ENCODE results near the gene ODAM.
"Not testable (repeated sequence)": the region's sequence is repeated elsewhere in the genome, so short reads cannot be mapped to it uniquely, and the experiment has no call there.

ODAM gene

GRCh38 chr4:70187216-70187615 is 8.3 kb upstream of the ODAM start:
- TF ChIP-seq CTCF (IDR thresholded peaks at IDR 0.05; ENCODE audit: insufficient read depth, low read depth, low read length, missing control alignments): no peak
- DNase-seq (ENCODE audit: low read depth): no peak
- H3K4me3 ChIP-seq (ENCODE audit: low read depth, low read length): no peak overlapping the region

GRCh38 chr4:70190579-70190978 is 4.9 kb upstream of the ODAM start:
- no peak overlapping the region for H3K4me3 ChIP-seq (ENCODE audit: low read depth, low read length)
- no peak for DNase-seq (ENCODE audit: low read depth)
- no peak for TF ChIP-seq CTCF (IDR thresholded peaks at IDR 0.05; ENCODE audit: insufficient read depth, low read depth, low read length, missing control alignments)

GRCh38 chr4:70191647-70192046 is 3.9 kb upstream of the ODAM start:
- no peak overlapping the region for H3K4me3 ChIP-seq (ENCODE audit: low read depth, low read length)
- no peak for TF ChIP-seq CTCF (IDR thresholded peaks at IDR 0.05; ENCODE audit: insufficient read depth, low read depth, low read length, missing control alignments)
- DNase-seq (ENCODE audit: low read depth): no peak

- no peak overlapping the region for H3K4me3 ChIP-seq (ENCODE audit: low read depth, low read length)
- DNase-seq (ENCODE audit: low read depth): no peak
- no peak for TF ChIP-seq CTCF (IDR thresholded peaks at IDR 0.05; ENCODE audit: insufficient read depth, low read depth, low read length, missing control alignments)
Observed at GRCh38 chr4:70192895-70193294, 2.6 kb upstream of the ODAM start.

DNA sequence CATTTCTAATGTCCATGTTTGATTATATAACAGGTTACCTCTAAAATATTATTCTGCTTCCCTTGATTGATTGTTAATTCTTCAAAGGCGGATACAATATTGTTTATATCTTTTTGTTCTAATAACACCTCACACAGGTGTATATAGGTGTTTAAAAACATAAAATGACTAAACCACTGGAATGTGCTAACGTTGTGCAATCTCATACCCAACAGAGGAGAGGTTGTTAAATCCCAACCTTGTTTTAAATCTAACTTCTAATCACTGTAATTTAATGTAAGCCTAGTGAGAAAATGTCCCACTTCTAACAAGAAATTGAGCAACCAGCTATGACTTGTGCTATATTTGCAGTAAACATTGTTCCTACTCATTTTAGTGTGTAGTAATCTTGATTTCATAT is 1.3 kb downstream of the ODAM start:
- TF ChIP-seq CTCF (IDR thresholded peaks at IDR 0.05; ENCODE audit: insufficient read depth, low read depth, low read length, missing control alignments): no peak

DNA sequence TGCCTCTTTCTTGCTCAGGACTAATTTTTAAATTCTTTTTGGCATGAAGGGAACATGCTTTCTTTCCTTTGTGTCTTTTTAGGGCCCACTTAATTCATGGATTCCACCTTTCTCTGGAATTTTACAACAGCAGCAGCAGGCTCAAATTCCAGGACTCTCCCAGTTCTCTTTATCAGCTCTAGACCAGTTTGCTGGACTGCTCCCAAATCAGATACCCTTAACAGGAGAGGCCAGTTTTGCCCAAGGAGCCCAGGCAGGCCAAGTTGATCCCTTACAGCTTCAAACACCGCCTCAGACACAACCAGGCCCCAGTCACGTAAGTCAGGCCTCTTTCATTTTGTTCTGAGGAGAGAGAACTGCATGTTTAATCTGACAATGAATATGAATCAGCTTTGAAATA is 2.3 kb downstream of the ODAM start:
- DNase-seq (ENCODE audit: low read depth): no peak
- no peak for TF ChIP-seq CTCF (IDR thresholded peaks at IDR 0.05; ENCODE audit: insufficient read depth, low read depth, low read length, missing control alignments)
- H3K4me3 ChIP-seq (ENCODE audit: low read depth, low read length): no peak overlapping the region

More for the DNA sequence above, 1.3 kb downstream of the ODAM start:
- DNase-seq (ENCODE audit: low read depth): no peak
- no peak overlapping the region for H3K4me3 ChIP-seq (ENCODE audit: low read depth, low read length)

- H3K4me3 ChIP-seq (ENCODE audit: low read depth, low read length): no peak overlapping the region
- no peak for TF ChIP-seq CTCF (IDR thresholded peaks at IDR 0.05; ENCODE audit: insufficient read depth, low read depth, low read length, missing control alignments)
- DNase-seq (ENCODE audit: low read depth): no peak
Observed at GRCh38 chr4:70203601-70204000, 8.1 kb downstream of the ODAM start.

DNA sequence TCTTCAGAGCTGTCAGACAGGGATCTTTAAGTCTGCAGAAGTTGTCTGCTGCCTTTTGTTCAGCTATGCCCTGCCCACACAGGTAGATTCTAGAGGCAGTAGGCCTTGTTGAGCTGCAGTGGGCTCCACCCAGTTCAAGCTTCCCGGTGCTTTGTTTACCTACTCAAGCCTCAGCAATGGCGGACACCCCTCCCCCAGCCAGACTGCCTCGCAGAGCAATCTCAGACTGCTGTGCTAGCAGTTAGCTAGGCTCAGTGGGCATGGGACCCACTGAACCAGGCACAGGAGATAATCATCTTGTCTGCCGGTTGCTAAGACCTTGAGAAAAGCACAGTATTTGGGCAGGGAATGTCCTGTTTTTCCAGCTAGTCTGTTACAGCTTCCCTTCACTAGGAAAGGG is 17.2 kb downstream of the ODAM start:
- DNase-seq (ENCODE audit: low read depth); H3K4me3 ChIP-seq (ENCODE audit: low read depth, low read length): not testable (repeated sequence)

- not testable (repeated sequence) for H3K4me3 ChIP-seq (ENCODE audit: low read depth, low read length); DNase-seq (ENCODE audit: low read depth)
Observed at GRCh38 chr4:70216109-70216508, 20.6 kb downstream of the ODAM start.

GRCh38 chr4:70216550-70216949 is 21.0 kb downstream of the ODAM start:
- H3K4me3 ChIP-seq (ENCODE audit: low read depth, low read length); DNase-seq (ENCODE audit: low read depth): not testable (repeated sequence)

GRCh38 chr4:70221389-70221788 is 25.9 kb downstream of the ODAM start:
- H3K4me3 ChIP-seq (ENCODE audit: low read depth, low read length); DNase-seq (ENCODE audit: low read depth): not testable (repeated sequence)

Data from GM12865 (cell line).